ENCODE data around the gene RHOU.
A peak's percentile ranks its signal among the peaks of the same experiment; 100 is the strongest.
"Not testable (repeated sequence)": the region's sequence is repeated elsewhere in the genome, so short reads cannot be mapped to it uniquely, and the experiment has no call there.

The RHOU gene

GRCh38 chr1:228758447-228758846 is 23.2 kb downstream of the RHOU start:
- peaks cover 38% of the 10 kb centered on the region for H3K27me3 Mint-ChIP-seq (ENCODE audit: low read depth)
- peaks cover 7% of the 10 kb centered on the region for H3K36me3 Mint-ChIP-seq (ENCODE audit: low read depth)
- peaks cover 22% of the 10 kb centered on the region for H3K9me3 Mint-ChIP-seq
- H3K4me3 Mint-ChIP-seq: no peak overlapping the region
- peaks cover 16% of the 10 kb centered on the region for H3K4me1 Mint-ChIP-seq (ENCODE audit: low read depth)
- no peak overlapping the region for H3K27ac Mint-ChIP-seq

DNA sequence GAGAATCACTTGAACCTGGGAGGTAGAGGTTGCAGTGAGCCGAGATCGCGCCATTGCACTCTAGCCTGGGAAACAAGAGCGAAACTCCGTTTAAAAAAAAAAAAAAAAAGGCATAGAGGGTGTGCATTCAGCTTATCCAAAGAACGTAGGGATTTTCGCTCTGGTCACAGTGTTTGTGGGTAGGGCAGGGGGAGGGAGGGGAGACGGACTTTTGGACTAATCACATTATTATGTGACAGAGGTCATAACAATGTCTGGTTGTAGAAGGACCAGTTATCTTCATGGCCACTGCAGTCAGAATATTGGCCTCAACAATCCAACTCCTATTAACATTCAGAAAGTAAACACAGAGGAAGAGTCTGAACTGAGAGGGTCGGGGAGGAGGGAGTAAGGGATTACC is 25.7 kb downstream of the RHOU start:
- Mint-ChIP-seq H3K36me3 (ENCODE audit: low read depth) (peaks cover 4% of the 10 kb centered on the region), H3K4me3 (no peak overlapping the region), H3K9me3 (peaks cover 19% of the 10 kb centered on the region), H3K27me3 (ENCODE audit: low read depth) (peaks cover 23% of the 10 kb centered on the region), H3K27ac (no peak overlapping the region), H3K4me1 (ENCODE audit: low read depth) (peaks cover 16% of the 10 kb centered on the region)

DNA sequence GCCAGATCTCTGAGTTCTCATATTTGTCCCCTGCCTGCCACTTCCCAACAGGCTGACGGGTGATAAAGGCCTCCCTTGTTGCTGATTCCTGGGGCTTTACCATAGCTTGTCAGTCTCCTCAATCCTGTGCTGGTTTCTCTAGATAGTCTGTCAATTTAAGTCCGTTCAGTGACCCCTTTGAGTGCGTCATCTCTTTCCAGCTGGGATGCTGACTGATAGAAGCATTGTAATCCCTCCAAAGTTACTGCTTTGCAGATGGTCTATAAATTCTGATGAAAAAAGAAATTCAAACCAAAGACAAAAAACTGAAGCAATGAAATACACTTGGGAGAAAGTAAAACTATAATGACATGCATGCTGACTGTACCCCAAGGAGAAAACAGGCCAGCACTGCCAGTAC is 28.3 kb downstream of the RHOU start:
- Mint-ChIP-seq H3K27ac (no peak overlapping the region), H3K36me3 (ENCODE audit: low read depth) (peaks cover 2% of the 10 kb centered on the region), H3K4me3 (no peak overlapping the region), H3K4me1 (ENCODE audit: low read depth) (peaks cover 18% of the 10 kb centered on the region), H3K27me3 (ENCODE audit: low read depth) (peaks cover 15% of the 10 kb centered on the region), H3K9me3 (peaks cover 3% of the 10 kb centered on the region)

DNA sequence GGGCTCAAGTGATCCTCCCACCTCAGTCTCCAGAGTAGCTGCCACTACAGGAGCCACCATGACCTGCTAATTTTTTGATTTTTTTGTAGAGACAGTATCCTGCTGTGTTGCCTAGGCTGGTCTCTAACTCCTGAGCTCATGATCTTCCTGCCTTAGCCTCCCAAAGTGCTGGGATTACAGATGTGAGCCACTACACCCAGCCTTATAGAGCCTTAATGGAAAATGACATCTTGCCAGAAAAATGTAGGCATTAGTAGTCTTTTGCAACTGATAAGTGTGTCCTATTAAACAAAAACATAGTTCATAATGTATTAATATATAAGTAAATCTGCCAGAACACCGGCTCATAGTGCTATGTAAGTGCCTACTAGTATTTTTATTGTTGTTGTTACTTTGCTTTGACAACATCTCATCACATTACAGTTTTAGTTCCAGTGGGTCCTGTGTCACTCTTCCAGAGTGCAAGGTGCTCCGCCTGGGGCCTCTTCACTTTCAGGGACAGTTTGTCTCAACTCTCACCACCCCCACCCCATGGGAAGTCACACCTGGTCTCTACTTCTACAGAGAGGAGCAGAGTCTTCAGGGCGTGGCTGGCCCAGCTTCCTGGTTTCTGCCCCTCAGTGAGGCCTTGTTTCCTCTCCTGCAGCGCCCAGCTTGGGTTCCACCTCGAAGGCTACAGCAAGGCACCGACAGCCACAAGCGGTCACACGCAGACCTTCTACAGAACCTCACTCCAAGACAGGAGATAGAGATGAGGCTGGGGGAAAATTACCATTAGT is 30.1 kb downstream of the RHOU start:
- Mint-ChIP-seq H3K4me3 (no peak overlapping the region), H3K36me3 (ENCODE audit: low read depth) (no peaks in the 10 kb centered on the region), H3K27me3 (ENCODE audit: low read depth) (peaks cover 17% of the 10 kb centered on the region), H3K27ac (peak overlapping the region; percentile 62), H3K4me1 (ENCODE audit: low read depth) (peaks cover 22% of the 10 kb centered on the region), H3K9me3 (no peaks in the 10 kb centered on the region)

DNA sequence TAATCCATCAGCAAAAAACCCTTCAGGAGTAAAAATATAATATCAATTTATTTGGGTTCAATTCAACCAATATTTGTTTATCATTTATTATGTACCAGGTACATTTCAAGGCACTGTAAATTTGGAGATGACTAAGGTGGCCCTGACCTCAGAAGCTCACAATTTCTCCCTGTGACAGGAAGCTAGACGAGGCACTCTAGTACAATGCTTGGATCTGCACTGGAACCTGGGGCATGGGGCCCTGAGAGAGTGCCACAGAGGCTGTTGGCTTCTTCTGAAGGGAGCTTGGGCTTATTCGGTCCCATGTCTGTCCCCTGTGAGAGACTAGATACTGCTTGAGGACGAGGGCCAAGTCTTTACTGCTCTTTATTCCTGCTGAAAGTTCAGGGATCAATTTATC is 31.5 kb downstream of the RHOU start:
- H3K27me3 Mint-ChIP-seq (ENCODE audit: low read depth): peaks cover 22% of the 10 kb centered on the region
- H3K4me1 Mint-ChIP-seq (ENCODE audit: low read depth): peaks cover 22% of the 10 kb centered on the region
- H3K4me3 Mint-ChIP-seq: no peak overlapping the region

GRCh38 chr1:228767636-228768354 is 32.5 kb downstream of the RHOU start:
- H3K4me3 Mint-ChIP-seq: no peak overlapping the region
- no peaks in the 10 kb centered on the region for H3K36me3 Mint-ChIP-seq (ENCODE audit: low read depth)
- peaks cover 22% of the 10 kb centered on the region for H3K4me1 Mint-ChIP-seq (ENCODE audit: low read depth)
- H3K27ac Mint-ChIP-seq: no peak overlapping the region
- peaks cover 22% of the 10 kb centered on the region for H3K27me3 Mint-ChIP-seq (ENCODE audit: low read depth)
- no peaks in the 10 kb centered on the region for H3K9me3 Mint-ChIP-seq

More for the DNA sequence above, 31.5 kb downstream of the RHOU start:
- Mint-ChIP-seq H3K27ac (no peak overlapping the region), H3K36me3 (ENCODE audit: low read depth) (no peaks in the 10 kb centered on the region), H3K9me3 (no peaks in the 10 kb centered on the region)

- Mint-ChIP-seq H3K36me3 (ENCODE audit: low read depth) (no peaks in the 10 kb centered on the region), H3K9me3 (no peaks in the 10 kb centered on the region), H3K27me3 (ENCODE audit: low read depth) (peaks cover 22% of the 10 kb centered on the region), H3K4me3 (no peak overlapping the region), H3K27ac (no peak overlapping the region), H3K4me1 (ENCODE audit: low read depth) (peaks cover 22% of the 10 kb centered on the region)
Measured at GRCh38 chr1:228768355-228769000, 33.2 kb downstream of the RHOU start.

- Mint-ChIP-seq H3K9me3 (no peaks in the 10 kb centered on the region), H3K4me1 (ENCODE audit: low read depth) (peaks cover 14% of the 10 kb centered on the region), H3K4me3 (no peak overlapping the region), H3K36me3 (ENCODE audit: low read depth) (no peaks in the 10 kb centered on the region), H3K27me3 (ENCODE audit: low read depth) (peaks cover 22% of the 10 kb centered on the region), H3K27ac (no peak overlapping the region)
Measured at GRCh38 chr1:228770779-228771223, 35.5 kb downstream of the RHOU start.

GRCh38 chr1:228772516-228773212 is 37.4 kb downstream of the RHOU start:
- Mint-ChIP-seq H3K27ac (no peak overlapping the region), H3K9me3 (no peaks in the 10 kb centered on the region), H3K4me3 (no peak overlapping the region), H3K27me3 (ENCODE audit: low read depth) (peaks cover 22% of the 10 kb centered on the region), H3K4me1 (ENCODE audit: low read depth) (peaks cover 9% of the 10 kb centered on the region), H3K36me3 (ENCODE audit: low read depth) (no peaks in the 10 kb centered on the region)

- not testable (repeated sequence) for H3K27ac Mint-ChIP-seq; H3K4me3 Mint-ChIP-seq; H3K4me1 Mint-ChIP-seq (ENCODE audit: low read depth); H3K36me3 Mint-ChIP-seq (ENCODE audit: low read depth); H3K27me3 Mint-ChIP-seq (ENCODE audit: low read depth); H3K9me3 Mint-ChIP-seq
Measured at GRCh38 chr1:228775946-228776345, 40.7 kb downstream of the RHOU start.

- Mint-ChIP-seq H3K27me3 (ENCODE audit: low read depth) (peaks cover 6% of the 10 kb centered on the region), H3K27ac (no peak overlapping the region), H3K36me3 (ENCODE audit: low read depth) (no peaks in the 10 kb centered on the region), H3K9me3 (no peaks in the 10 kb centered on the region), H3K4me1 (ENCODE audit: low read depth) (no peaks in the 10 kb centered on the region), H3K4me3 (no peak overlapping the region)
Measured at GRCh38 chr1:228776449-228776848, 41.2 kb downstream of the RHOU start.

- Mint-ChIP-seq H3K27ac (no peak overlapping the region), H3K4me1 (ENCODE audit: low read depth) (no peaks in the 10 kb centered on the region), H3K36me3 (ENCODE audit: low read depth) (no peaks in the 10 kb centered on the region), H3K4me3 (no peak overlapping the region), H3K27me3 (ENCODE audit: low read depth) (peaks cover 6% of the 10 kb centered on the region), H3K9me3 (no peaks in the 10 kb centered on the region)
Measured at GRCh38 chr1:228777236-228777635, 42.0 kb downstream of the RHOU start.

DNA sequence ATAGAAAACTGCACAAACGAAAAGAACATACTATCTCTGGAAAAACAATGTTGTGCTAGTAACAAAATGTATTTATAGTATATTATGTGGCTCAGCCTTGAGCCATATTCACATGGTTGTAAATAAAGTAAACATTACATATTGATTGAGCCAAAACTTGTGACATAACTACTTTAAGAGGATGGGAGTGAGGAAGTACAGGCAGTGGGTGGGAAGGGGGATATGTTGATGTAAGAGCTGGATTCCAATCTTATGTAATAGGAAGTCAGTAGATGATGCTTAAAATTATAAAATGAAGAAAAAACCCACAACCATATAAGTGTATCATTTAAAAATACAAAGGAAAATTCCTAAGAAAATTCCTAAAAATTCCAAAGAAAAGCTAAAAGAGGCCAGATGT is 42.7 kb downstream of the RHOU start:
- no peaks in the 10 kb centered on the region for H3K36me3 Mint-ChIP-seq (ENCODE audit: low read depth)
- H3K27me3 Mint-ChIP-seq (ENCODE audit: low read depth): peaks cover 6% of the 10 kb centered on the region
- H3K4me1 Mint-ChIP-seq (ENCODE audit: low read depth): no peaks in the 10 kb centered on the region
- H3K4me3 Mint-ChIP-seq: no peak overlapping the region
- no peaks in the 10 kb centered on the region for H3K9me3 Mint-ChIP-seq
- H3K27ac Mint-ChIP-seq: no peak overlapping the region

DNA sequence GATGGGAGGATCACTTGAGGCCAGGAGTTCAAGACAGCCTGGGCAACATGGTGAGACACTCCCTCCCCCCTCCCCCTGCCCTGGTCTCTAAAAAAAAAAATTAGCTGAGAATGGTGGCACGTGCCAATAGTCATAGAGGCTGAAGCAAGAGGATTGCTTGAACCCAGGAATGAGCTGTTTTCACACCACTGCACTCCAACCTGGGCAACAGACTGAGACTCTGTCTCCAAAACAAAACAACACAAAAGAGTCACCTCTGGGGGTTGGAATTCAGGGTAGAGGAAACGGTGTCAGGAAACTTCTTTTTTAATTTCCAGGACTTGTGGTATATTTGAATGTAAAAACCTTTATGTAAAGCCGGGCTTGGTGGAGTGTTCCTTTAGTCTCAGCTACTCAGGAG is 43.2 kb downstream of the RHOU start:
- H3K27ac Mint-ChIP-seq: no peak overlapping the region
- H3K4me3 Mint-ChIP-seq: no peak overlapping the region
- H3K36me3 Mint-ChIP-seq (ENCODE audit: low read depth): no peaks in the 10 kb centered on the region
- peaks cover 6% of the 10 kb centered on the region for H3K27me3 Mint-ChIP-seq (ENCODE audit: low read depth)
- H3K4me1 Mint-ChIP-seq (ENCODE audit: low read depth): no peaks in the 10 kb centered on the region
- no peaks in the 10 kb centered on the region for H3K9me3 Mint-ChIP-seq

All from T-helper 1 cell treated with Interleukin-12 subunit alpha and Interleukin-12 subunit beta and Interleukin-4 antibody, amounts not matched to agents 30 μg/mL and 1 μg/mL, for 36 hours (primary cell).